HEK293T (cell line): ENCODE results near the gene RGS14.
"Not testable (repeated sequence)": the region's sequence is repeated elsewhere in the genome, so short reads cannot be mapped to it uniquely, and the experiment has no call there.

Source experiments
- ARNT ChIP-seq: fragments of 450-650 bp; IDR thresholded peaks from 2 replicates; pipeline ENCODE4 v1.6.1; 2017; ENCODE audit warnings: mild to moderate bottlenecking
- BHLHE40 ChIP-seq: fragments of 450-650 bp; IDR thresholded peaks from 2 replicates; pipeline ENCODE4 v1.6.1; 2016; ENCODE audit warnings: mild to moderate bottlenecking, moderate library complexity, borderline replicate concordance
- CTBP1 ChIP-seq: fragments of 450-650 bp; IDR thresholded peaks from 2 replicates; pipeline ENCODE4 v1.6.1; 2016; ENCODE audit warnings: borderline replicate concordance
- FOXA1 ChIP-seq: fragments of 450-650 bp; IDR thresholded peaks from 2 replicates; pipeline ENCODE4 v1.6.1; 2016; ENCODE audit warnings: mild to moderate bottlenecking
- FOXK2 ChIP-seq: fragments of 450-650 bp; IDR thresholded peaks from 2 replicates; pipeline ENCODE4 v1.6.1; 2016; ENCODE audit warnings: mild to moderate bottlenecking
- FOXM1 ChIP-seq: fragments of 450-650 bp; IDR thresholded peaks from 2 replicates; pipeline ENCODE4 v1.6.1; 2017; ENCODE audit warnings: mild to moderate bottlenecking, borderline replicate concordance
- NFRKB ChIP-seq: fragments of 450-650 bp; IDR thresholded peaks from 2 replicates; pipeline ENCODE4 v1.6.1; 2016; ENCODE audit warnings: mild to moderate bottlenecking, moderate library complexity
- SP1 ChIP-seq: fragments of 450-650 bp; IDR thresholded peaks from 2 replicates; pipeline ENCODE4 v1.6.1; 2017
- SUZ12 ChIP-seq: fragments of 450-650 bp; IDR thresholded peaks from 2 replicates; pipeline ENCODE4 v1.6.1; 2016; ENCODE audit warnings: mild to moderate bottlenecking
- TARDBP ChIP-seq: fragments of 450-650 bp; IDR thresholded peaks from 2 replicates; pipeline ENCODE4 v1.6.1; 2016
- ZNF384 ChIP-seq: fragments of 450-650 bp; IDR thresholded peaks from 2 replicates; pipeline ENCODE4 v1.6.1; 2016
- TF ChIP-seq, protein P1 (sequence below): fragments of 450-650 bp; IDR thresholded peaks from 2 replicates; pipeline ENCODE4 v1.6.1; 2016

DNA sequence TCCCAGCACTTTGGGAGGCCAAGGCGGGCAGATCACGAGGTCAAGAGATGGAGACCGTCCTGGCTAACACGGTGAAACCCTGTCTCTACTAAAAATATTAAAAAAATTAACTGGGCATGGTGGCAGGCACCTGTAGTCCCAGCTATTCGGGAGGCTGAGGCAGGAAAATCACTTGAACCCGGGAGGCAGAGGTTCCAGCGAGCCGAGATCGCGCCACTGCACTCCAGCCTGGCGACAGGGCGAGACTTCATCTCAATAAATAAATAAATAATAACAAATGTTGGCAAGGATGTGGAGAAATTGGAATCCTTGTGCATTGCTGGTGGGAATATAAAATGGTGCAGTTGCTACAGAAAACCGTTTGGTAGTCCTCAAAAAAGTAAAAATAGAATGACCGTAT, 14.7 kb upstream of the RGS14 start:
- not testable (repeated sequence) for TF ChIP-seq FOXA1, FOXK2, SUZ12, FOXM1, ZNF384, SP1, NFRKB, BHLHE40, ARNT, TARDBP, CTBP1
- TF ChIP-seq, protein P1, sequence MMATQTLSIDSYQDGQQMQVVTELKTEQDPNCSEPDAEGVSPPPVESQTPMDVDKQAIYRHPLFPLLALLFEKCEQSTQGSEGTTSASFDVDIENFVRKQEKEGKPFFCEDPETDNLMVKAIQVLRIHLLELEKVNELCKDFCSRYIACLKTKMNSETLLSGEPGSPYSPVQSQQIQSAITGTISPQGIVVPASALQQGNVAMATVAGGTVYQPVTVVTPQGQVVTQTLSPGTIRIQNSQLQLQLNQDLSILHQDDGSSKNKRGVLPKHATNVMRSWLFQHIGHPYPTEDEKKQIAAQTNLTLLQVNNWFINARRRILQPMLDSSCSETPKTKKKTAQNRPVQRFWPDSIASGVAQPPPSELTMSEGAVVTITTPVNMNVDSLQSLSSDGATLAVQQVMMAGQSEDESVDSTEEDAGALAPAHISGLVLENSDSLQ, result not testable (repeated sequence)
